ENCODE measurements around the gene GRAMD1A. TPM values are rescaled to one million over a fixed set of nuclear protein-coding genes. Genes with fewer than 3 reads are reported as not detected.

The GRAMD1A gene
- polyA plus RNA-seq, 1 of the 3 experiments (the other 2 are of a cell fraction), result 81.9 TPM

DNA sequence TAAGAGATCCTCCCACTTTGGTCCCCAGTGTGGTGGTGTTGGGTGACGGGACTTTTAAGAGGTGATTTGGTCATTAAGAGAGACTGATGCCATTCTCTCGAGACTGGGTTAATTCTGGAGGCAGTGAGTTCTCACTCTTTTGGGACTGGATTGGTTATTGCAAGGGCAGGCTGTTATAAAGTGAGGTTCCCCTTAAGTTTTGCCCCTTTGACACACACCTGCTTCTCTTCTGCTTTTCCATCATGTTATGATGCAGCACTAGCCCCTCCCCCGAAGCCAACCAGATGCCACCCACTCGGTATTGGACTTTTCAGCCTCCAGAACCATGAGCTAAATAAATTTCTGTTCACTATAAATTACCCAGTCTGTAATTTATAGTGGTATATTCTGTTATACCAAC lies 16.3 kb upstream of the GRAMD1A start:
- Histone ChIP-seq H3K9me3 (no peaks in the 10 kb centered on the region), H3K36me3 (replicated peaks in 1 of 2; ENCODE audit: control insufficient read depth in 1 of 2, insufficient read depth in 2 of 2, low read length in 1 of 2) (no peaks in the 10 kb centered on the region), H3K4me1 (ENCODE audit: control insufficient read depth in 1 of 2, insufficient read depth in 2 of 2, low read depth in 1 of 2, low read length in 1 of 2) (peaks cover 0 to 4% of the 10 kb centered on the region in 2 experiments; a peak in 1 of 4 replicates), H3K79me2 (ENCODE audit: insufficient read depth) (no peaks in the 10 kb centered on the region), H3K27me3 (ENCODE audit: insufficient read depth) (no peaks in the 10 kb centered on the region; the same call in 1 of the 2 replicates), H3K9ac (no peak overlapping the region), H2AFZ (ENCODE audit: low read depth) (no peak overlapping the region), H3K4me2 (no peak overlapping the region), H4K20me1 (ENCODE audit: insufficient read depth) (no peaks in the 10 kb centered on the region), H3F3A (replicated peaks; ENCODE audit: insufficient read depth) (no peaks in the 10 kb centered on the region), H3K9me2 (no peaks in the 10 kb centered on the region), H3K4me3 (ENCODE audit: low read depth in 2 of 2, low read length in 1 of 2) (no peak overlapping the region), H3K27ac (ENCODE audit: low read depth in 2 of 2, low read length in 1 of 2) (no peak overlapping the region)
- ChIA-PET CTCF (interaction anchor here (1.0 to 1.8 kb wide), 2 partner anchors 11 to 12 kb away, joined by 3 to 8 read pairs; no protein-coding TSS in a partner anchor), POLR2A (no interaction called here)
- WGBS (ENCODE audit: low lambda C conversion rate), result 30% methylated on average over 4 of the region's 4 CpGs
- DNase-seq, result no peak
- TF ChIP-seq, protein P1, sequence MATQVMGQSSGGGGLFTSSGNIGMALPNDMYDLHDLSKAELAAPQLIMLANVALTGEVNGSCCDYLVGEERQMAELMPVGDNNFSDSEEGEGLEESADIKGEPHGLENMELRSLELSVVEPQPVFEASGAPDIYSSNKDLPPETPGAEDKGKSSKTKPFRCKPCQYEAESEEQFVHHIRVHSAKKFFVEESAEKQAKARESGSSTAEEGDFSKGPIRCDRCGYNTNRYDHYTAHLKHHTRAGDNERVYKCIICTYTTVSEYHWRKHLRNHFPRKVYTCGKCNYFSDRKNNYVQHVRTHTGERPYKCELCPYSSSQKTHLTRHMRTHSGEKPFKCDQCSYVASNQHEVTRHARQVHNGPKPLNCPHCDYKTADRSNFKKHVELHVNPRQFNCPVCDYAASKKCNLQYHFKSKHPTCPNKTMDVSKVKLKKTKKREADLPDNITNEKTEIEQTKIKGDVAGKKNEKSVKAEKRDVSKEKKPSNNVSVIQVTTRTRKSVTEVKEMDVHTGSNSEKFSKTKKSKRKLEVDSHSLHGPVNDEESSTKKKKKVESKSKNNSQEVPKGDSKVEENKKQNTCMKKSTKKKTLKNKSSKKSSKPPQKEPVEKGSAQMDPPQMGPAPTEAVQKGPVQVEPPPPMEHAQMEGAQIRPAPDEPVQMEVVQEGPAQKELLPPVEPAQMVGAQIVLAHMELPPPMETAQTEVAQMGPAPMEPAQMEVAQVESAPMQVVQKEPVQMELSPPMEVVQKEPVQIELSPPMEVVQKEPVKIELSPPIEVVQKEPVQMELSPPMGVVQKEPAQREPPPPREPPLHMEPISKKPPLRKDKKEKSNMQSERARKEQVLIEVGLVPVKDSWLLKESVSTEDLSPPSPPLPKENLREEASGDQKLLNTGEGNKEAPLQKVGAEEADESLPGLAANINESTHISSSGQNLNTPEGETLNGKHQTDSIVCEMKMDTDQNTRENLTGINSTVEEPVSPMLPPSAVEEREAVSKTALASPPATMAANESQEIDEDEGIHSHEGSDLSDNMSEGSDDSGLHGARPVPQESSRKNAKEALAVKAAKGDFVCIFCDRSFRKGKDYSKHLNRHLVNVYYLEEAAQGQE (IDR thresholded peaks at IDR 0.05; ENCODE audit: low read depth, low read length), result no peak
- TF ChIP-seq, protein P2, sequence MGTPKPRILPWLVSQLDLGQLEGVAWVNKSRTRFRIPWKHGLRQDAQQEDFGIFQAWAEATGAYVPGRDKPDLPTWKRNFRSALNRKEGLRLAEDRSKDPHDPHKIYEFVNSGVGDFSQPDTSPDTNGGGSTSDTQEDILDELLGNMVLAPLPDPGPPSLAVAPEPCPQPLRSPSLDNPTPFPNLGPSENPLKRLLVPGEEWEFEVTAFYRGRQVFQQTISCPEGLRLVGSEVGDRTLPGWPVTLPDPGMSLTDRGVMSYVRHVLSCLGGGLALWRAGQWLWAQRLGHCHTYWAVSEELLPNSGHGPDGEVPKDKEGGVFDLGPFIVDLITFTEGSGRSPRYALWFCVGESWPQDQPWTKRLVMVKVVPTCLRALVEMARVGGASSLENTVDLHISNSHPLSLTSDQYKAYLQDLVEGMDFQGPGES (IDR thresholded peaks at IDR 0.05; ENCODE audit: low read depth, low read length), result no peak
- no peak for TF ChIP-seq POLR2AphosphoS5 (IDR thresholded peaks at IDR 0.05; ENCODE audit: low read depth, low read length)
- TF ChIP-seq GABPA (IDR thresholded peaks at IDR 0.05; ENCODE audit: low read depth), result no peak
- no peak for TF ChIP-seq SIN3A (IDR thresholded peaks at IDR 0.05; ENCODE audit: borderline replicate concordance, low read depth, low read length)
- no peak for TF ChIP-seq EZH2phosphoT487 (IDR thresholded peaks at IDR 0.05; ENCODE audit: borderline replicate concordance, low read depth)
- TF ChIP-seq, protein P3, sequence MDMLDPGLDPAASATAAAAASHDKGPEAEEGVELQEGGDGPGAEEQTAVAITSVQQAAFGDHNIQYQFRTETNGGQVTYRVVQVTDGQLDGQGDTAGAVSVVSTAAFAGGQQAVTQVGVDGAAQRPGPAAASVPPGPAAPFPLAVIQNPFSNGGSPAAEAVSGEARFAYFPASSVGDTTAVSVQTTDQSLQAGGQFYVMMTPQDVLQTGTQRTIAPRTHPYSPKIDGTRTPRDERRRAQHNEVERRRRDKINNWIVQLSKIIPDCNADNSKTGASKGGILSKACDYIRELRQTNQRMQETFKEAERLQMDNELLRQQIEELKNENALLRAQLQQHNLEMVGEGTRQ (IDR thresholded peaks at IDR 0.05; ENCODE audit: borderline replicate concordance, low read depth, low read length), result no peak

DNA sequence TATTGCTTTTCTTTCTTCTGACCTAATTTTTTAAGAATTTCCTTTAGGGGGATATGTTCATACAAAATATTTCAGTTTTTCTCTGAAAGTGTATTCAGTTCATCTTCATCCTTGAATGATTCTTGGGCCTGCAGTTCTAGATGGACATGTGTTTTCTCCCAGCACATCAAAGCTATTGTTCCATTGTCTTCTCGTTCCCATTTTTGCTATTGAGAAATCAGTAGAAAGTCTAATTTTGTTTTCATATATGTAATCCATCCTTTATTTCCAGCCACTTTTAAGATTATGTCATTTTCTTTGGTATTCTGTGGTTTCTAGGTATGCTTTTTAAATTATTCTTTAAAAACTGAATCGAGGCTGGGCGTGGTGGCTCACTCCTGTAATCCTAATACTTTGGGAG lies 15.8 kb upstream of the GRAMD1A start:
- CTCF ChIA-PET, result interaction anchor here (1.0 to 1.8 kb wide), 2 partner anchors 12 to 13 kb away, joined by 3 to 8 read pairs; no protein-coding TSS in a partner anchor
- 35% methylated on average over 3 of the region's 3 CpGs for WGBS (ENCODE audit: low lambda C conversion rate)
- Histone ChIP-seq H3K4me3 (ENCODE audit: low read depth in 2 of 2, low read length in 1 of 2) (no peak overlapping the region), H3K36me3 (replicated peaks in 1 of 2; ENCODE audit: control insufficient read depth in 1 of 2, insufficient read depth in 2 of 2, low read length in 1 of 2) (no peaks in the 10 kb centered on the region), H3K4me2 (no peak overlapping the region), H3K9me3 (no peaks in the 10 kb centered on the region), H3K9me2 (no peaks in the 10 kb centered on the region), H3K27me3 (ENCODE audit: insufficient read depth) (no peaks in the 10 kb centered on the region; the same call in 1 of the 2 replicates), H3K27ac (ENCODE audit: low read depth in 2 of 2, low read length in 1 of 2) (no peak overlapping the region), H3K4me1 (ENCODE audit: control insufficient read depth in 1 of 2, insufficient read depth in 2 of 2, low read depth in 1 of 2, low read length in 1 of 2) (peaks cover 0 to 4% of the 10 kb centered on the region in 2 experiments; a peak in 1 of 4 replicates), H4K20me1 (ENCODE audit: insufficient read depth) (no peaks in the 10 kb centered on the region), H3F3A (replicated peaks; ENCODE audit: insufficient read depth) (no peaks in the 10 kb centered on the region), H3K9ac (no peak overlapping the region), H3K79me2 (ENCODE audit: insufficient read depth) (no peaks in the 10 kb centered on the region), H2AFZ (ENCODE audit: low read depth) (no peak overlapping the region)
- POLR2A ChIA-PET, result no interaction called here
- no peak for DNase-seq
- no peak for TF ChIP-seq TAF1 (IDR thresholded peaks at IDR 0.05; ENCODE audit: borderline replicate concordance, low read depth, low read length)
- no peak for TF ChIP-seq YY1 (IDR thresholded peaks at IDR 0.05; ENCODE audit: low read depth)
- TF ChIP-seq, protein P3 (IDR thresholded peaks at IDR 0.05; ENCODE audit: borderline replicate concordance, low read depth, low read length), result no peak
- TF ChIP-seq NFIC (IDR thresholded peaks at IDR 0.05; ENCODE audit: borderline replicate concordance), result no peak
- TF ChIP-seq, protein P4, sequence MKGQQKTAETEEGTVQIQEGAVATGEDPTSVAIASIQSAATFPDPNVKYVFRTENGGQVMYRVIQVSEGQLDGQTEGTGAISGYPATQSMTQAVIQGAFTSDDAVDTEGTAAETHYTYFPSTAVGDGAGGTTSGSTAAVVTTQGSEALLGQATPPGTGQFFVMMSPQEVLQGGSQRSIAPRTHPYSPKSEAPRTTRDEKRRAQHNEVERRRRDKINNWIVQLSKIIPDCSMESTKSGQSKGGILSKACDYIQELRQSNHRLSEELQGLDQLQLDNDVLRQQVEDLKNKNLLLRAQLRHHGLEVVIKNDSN (IDR thresholded peaks at IDR 0.05; ENCODE audit: borderline replicate concordance, low read depth), result no peak
- no peak for TF ChIP-seq CHD2 (IDR thresholded peaks at IDR 0.05; ENCODE audit: low read length, partially characterized antibody)
- no peak for TF ChIP-seq NRF1 (IDR thresholded peaks at IDR 0.05; ENCODE audit: low read depth, low read length)
- no peak for TF ChIP-seq POLR2AphosphoS5 (IDR thresholded peaks at IDR 0.05; ENCODE audit: low read depth, low read length)
- TF ChIP-seq, protein P1 (IDR thresholded peaks at IDR 0.05; ENCODE audit: low read depth, low read length), result no peak
- no peak for TF ChIP-seq TEAD4 (IDR thresholded peaks at IDR 0.05; ENCODE audit: borderline replicate concordance, insufficient read depth)

Measured in SK-N-SH (cell line).